Skeletal muscle cell (primary cell): ENCODE results near the gene ALOX5AP.
A peak's percentile ranks its signal among the peaks of the same experiment; 100 is the strongest.

Experiments
- DNase-seq: peaks from one replicate; pipeline ENCODE4 v3.0.0-alpha.2; 2010; ENCODE audit warnings: low read depth
- H3K4me3 ChIP-seq: 2 replicates; pipeline ENCODE4 v1.5.1; 2011; ENCODE audit warnings: low read depth, mild to moderate bottlenecking, control low read depth, low read length, moderate library complexity

ALOX5AP gene

GRCh38 chr13:30789166-30789862 lies 54.0 kb downstream of the ALOX5AP start:
- no peak overlapping the region for H3K4me3 ChIP-seq
- DNase-seq: no peak

GRCh38 chr13:30790592-30790991 lies 55.2 kb downstream of the ALOX5AP start:
- DNase-seq: no peak
- H3K4me3 ChIP-seq: no peak overlapping the region

GRCh38 chr13:30791354-30792001 lies 56.1 kb downstream of the ALOX5AP start:
- no peak overlapping the region for H3K4me3 ChIP-seq
- no peak for DNase-seq

DNA sequence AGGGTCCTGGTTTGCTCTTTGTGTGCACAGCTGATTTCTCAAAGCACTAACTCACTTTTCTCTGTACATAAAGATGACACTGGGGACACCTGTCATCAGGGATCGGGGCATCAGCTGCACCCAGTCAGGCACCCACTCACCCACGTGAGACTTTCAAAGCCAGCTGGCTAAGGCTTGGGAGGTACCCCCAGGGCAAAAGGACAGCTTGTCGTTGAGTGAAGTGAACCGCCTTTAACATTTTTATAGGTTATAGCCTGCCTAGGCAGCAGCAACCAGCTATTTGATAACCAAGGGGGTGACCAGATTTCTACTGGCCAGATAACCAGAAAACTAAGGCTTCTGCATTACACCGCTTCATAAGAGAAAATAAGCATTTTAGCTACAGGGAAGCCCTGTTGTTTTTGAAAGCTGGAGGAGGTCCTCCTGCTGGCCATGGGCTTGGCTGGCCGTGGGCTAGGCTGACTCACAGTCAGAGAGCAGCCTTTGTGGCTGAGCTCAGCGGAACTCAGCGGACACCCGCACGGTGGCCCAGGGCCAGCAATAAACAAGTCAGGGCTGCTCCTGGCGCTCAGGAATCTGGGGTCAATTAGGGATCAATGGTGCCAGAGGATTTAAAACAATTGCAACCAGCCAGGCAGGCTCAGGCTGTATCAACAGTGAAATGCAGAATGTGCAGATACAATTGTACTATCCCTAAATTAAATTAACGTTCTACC lies 57.1 kb downstream of the ALOX5AP start:
- DNase-seq: peak; percentile 93
- no peak overlapping the region for H3K4me3 ChIP-seq

- no peak for DNase-seq
- H3K4me3 ChIP-seq: no peak overlapping the region
Observed at GRCh38 chr13:30796132-30796572, 60.8 kb downstream of the ALOX5AP start.

DNA sequence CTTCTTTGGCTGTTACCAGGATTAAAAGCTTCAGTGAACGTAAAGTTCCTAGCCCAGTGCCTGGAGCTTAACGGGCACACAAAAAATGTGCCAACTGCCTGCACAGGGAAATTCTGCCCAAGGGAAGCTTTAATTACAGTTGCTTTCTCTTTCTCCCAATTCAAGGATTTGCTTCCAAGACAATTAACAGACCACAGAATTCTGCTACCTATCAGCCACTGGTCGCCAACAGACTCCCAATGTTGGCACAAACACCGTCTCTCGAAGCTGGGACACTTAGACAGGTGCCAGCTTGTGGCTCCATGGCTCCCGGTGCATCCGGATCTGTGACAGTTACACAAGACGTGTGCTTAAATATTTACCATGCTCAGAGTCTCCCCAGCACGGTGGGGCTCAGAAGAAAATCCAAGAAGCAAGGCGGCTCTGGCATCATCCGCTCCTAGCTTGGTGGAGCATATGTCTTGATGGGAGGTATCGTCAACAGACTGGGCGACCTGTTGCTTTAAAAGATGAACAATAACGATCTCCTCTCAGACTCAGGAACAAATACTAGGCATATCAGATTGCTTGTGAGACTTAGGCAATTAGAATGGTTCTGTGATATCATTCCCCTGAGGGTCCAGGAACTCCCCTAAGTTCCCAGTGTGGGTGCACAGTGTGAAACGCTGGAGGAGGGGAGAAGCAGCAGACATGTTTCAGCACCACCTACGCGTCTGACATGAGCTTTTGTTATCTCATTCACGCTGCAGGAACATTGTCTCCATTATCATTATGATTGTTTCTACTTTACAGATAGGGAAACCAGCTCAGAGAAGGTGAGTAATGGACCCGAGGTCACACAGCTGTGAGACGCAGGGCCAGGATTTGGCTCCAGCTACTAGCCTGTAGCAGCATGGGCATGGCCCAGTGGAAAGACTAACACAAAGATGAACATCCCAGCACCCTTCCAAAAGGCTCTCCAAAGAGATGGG lies 61.6 kb downstream of the ALOX5AP start:
- H3K4me3 ChIP-seq: no peak overlapping the region
- no peak for DNase-seq

- no peak overlapping the region for H3K4me3 ChIP-seq
- no peak for DNase-seq
Observed at GRCh38 chr13:30797847-30798535, 62.6 kb downstream of the ALOX5AP start.

- no peak for DNase-seq
- no peak overlapping the region for H3K4me3 ChIP-seq
Observed at GRCh38 chr13:30798776-30799355, 63.5 kb downstream of the ALOX5AP start.

GRCh38 chr13:30799356-30799824 lies 64.0 kb downstream of the ALOX5AP start:
- no peak for DNase-seq
- H3K4me3 ChIP-seq: no peak overlapping the region

DNA sequence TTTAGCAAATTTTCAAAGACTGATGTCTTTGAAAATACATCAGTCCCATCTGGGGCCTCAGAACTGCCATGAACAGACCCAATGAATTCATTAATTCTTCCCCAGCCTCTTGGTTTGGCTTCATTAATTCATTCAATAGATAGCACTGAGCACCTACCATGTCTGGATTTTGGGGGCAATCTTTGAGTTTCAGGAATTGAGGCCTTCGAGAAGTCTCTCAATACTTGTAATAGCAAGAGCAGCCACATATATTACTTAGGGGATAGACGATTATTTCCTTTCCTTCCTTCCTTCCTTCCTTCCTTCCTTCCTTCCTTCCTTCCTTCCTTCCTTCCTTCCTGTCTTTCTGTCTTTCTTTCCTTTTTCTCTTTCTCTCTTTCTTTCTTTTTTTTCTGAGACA lies 64.8 kb downstream of the ALOX5AP start:
- no peak overlapping the region for H3K4me3 ChIP-seq
- DNase-seq: no peak

DNA sequence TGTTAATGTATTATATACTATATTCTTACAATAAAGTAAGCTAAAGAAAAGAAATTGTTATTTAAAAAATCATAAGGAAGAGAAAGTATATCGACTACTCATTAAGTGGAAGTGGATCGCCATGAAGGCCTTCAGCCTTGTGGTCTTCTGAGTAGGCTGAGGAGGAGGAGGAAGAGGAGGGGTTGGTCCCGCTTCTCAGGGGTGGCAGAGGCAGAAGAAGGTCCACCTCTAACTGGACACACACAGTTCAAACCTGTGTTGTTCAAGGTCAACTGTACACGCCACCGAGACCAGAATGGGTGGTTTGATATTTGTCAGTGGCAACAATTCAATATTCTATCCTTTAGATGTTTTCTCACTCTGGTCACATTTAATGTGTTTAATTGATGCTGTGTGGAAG lies 67.2 kb downstream of the ALOX5AP start:
- no peak overlapping the region for H3K4me3 ChIP-seq
- DNase-seq: no peak

GRCh38 chr13:30802953-30803478 lies 67.7 kb downstream of the ALOX5AP start:
- H3K4me3 ChIP-seq: peak overlapping the region; percentile 21
- no peak for DNase-seq

- no peak for DNase-seq
- no peak overlapping the region for H3K4me3 ChIP-seq
Observed at GRCh38 chr13:30803749-30804148, 68.4 kb downstream of the ALOX5AP start.

DNA sequence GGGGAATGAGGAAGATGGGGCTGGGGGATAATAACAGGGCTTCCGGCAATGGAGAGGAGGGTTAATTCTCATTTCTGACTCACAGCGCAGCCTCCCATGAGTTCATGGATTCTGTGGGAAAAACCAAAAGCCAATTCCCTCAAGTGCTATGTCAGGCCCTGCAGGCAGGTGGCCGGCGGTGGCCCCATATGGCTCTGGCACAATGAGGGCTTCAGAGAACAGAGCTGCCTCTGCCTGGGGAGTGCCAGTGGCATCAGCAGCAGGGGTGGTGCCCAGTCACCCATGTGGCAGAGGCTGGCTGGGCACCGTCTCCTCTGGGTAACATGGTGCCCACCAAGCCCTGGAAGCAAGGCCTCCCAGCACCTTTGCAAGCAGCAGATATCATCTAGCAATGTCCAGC lies 69.1 kb downstream of the ALOX5AP start:
- no peak for DNase-seq
- no peak overlapping the region for H3K4me3 ChIP-seq

DNA sequence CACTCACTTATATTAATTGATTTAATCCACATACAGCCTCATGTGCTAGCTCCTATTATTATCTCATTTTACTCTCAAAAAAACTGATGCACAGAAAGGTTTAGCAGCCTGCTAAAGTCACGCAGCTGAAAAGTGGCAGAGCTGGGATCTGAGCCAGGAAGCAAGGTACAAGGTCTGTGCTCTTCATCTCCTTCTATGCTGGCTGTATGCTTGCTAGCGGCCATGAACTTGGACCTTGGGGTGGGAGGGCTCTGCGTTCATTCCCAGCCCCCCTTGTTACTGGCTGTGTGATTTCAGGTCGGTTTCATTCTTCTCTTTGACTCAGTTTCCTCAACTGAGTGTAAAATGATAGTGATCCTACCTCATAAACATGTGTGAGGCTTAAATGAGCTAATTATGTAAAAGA lies 69.8 kb downstream of the ALOX5AP start:
- H3K4me3 ChIP-seq: no peak overlapping the region
- no peak for DNase-seq

DNA sequence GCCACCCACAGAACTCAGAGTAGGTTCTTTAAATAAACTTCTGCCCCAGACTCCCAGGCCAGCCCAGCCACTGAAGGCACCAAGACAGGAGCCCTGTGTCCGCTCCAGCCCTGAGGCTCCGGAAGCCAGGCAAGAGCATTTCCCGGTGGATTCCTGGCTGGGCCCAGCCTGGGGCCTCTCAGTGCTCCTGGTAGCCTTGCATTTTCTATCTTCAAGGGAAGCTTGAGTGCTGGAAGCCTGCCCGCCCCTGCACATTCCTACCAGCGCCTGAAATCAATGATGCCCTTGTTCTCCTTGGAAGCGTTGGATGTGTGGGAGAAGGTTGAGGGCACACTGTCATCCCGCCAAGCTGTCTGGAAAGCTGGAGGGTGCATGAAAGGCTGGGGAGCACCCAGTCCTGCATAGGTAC lies 70.3 kb downstream of the ALOX5AP start:
- DNase-seq: no peak
- H3K4me3 ChIP-seq: no peak overlapping the region

DNA sequence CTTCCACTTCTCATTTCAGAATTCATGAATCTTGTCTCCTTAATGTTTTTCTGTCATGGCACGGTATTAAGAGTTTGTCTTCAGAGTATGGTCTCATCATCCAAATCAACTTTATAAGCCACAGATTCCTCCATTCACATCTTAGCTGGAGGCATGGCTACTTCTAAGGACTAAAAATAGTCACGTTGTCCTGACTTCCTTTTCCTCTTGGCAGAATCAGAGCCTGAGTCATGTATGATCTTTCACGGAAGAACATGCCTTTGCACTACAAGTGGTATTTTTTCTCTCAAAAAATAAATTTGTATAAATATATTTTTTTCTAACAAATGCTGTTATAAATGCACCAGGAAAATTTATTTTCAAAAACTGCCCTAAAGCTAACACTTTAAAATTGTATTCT lies 71.4 kb downstream of the ALOX5AP start:
- DNase-seq: no peak
- H3K4me3 ChIP-seq: no peak overlapping the region

DNA sequence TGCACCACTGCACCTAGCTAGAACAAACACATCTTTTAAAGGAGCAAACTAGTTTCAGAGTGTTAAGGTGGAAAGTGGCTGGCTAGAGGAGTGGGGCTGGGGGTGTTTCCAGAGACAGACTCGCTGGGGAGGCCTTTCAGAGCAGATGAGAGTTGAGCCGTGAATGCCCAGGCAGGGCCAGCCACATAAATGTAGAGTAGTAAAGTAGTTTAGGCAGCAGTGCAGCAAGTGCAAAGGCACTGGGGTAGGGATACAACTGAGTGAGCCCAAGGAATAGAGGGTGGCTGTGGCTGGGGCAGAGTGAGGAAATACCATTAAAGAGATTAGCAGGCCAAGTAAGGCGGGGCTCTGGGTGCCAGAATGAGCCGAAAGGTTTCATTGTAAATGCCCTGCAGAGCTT lies 72.0 kb downstream of the ALOX5AP start:
- no peak overlapping the region for H3K4me3 ChIP-seq
- no peak for DNase-seq
